ENCODE data around the gene FER1L5. TPM values are rescaled to one million over a fixed set of nuclear protein-coding genes. Genes with fewer than 3 reads are reported as not detected.

Gene FER1L5
- total and polyA plus RNA-seq, 2 of the 8 experiments (the other 6 are each of a cell fraction or from before 2014, with no cell fraction given) = 0.23 to 0.88 TPM

GRCh38 chr2:96733931-96734330 is 91.4 kb downstream of the FER1L5 start:
- Histone ChIP-seq H3K23me2 (ENCODE audit: low read depth, low read length) (no peaks in the 10 kb centered on the region), H4K91ac (replicated peaks; ENCODE audit: insufficient read length, low read length) (no peak overlapping the region), H3K18ac (ENCODE audit: extremely low read depth, low read length) (no peak overlapping the region), H2BK20ac (ENCODE audit: low read length) (no peak overlapping the region), H3K14ac (ENCODE audit: insufficient read length) (no peak overlapping the region), H3K23ac (ENCODE audit: insufficient read length) (no peak overlapping the region), H3K4me2 (ENCODE audit: insufficient read depth in 1 of 2, low read depth in 2 of 2, low read length in 2 of 2) (no peak overlapping the region), H3K36me3 (ENCODE audit: control insufficient read depth in 2 of 4, insufficient read depth in 4 of 4, low read length in 3 of 4) (peaks cover 11 to 64% (median 45%) of the 10 kb centered on the region in 4 experiments; a peak in 7 of 8 replicates), H3K27me3 (replicated peaks in 1 of 4; ENCODE audit: control insufficient read depth in 3 of 4, extremely low read depth in 1 of 4, insufficient read depth in 3 of 4, low read length in 3 of 4) (no peaks in the 10 kb centered on the region), H2BK120ac (replicated peaks; ENCODE audit: low read depth, low read length) (no peak overlapping the region), H3K9me3 (ENCODE audit: insufficient read depth in 2 of 2, low read depth in 1 of 2, low read length in 1 of 2) (no peaks in the 10 kb centered on the region), H4K5ac (ENCODE audit: insufficient read length, low read depth, low read length) (no peak overlapping the region), H3K79me2 (ENCODE audit: control insufficient read depth in 1 of 2, insufficient read depth in 2 of 2, low read length in 2 of 2) (peaks cover 0 to 13% of the 10 kb centered on the region in 2 experiments; a peak in 2 of 4 replicates), H3K4ac (replicated peaks; ENCODE audit: insufficient read length, low read depth, low read length) (no peak overlapping the region), H2AK5ac (ENCODE audit: low read depth, low read length) (no peak overlapping the region), H3K27ac (ENCODE audit: low read depth, low read length) (no peak overlapping the region), H2BK12ac (ENCODE audit: low read depth, low read length) (no peak overlapping the region), H4K20me1 (replicated peaks in 1 of 2; ENCODE audit: control insufficient read depth in 1 of 2, insufficient read depth in 2 of 2, low read length in 2 of 2) (peaks cover 0 to 3% of the 10 kb centered on the region in 2 experiments), H2AFZ (ENCODE audit: low read length) (no peak overlapping the region), H3K9ac (replicated peaks in 1 of 4; ENCODE audit: extremely low read depth in 1 of 4, low read depth in 3 of 4, low read length in 3 of 4) (no peak overlapping the region), H3K79me1 (ENCODE audit: low read depth, low read length) (peaks cover 3% of the 10 kb centered on the region), H3K56ac (replicated peaks; ENCODE audit: insufficient read length, low read depth, low read length) (no peak overlapping the region), H3K4me3 (ENCODE audit: extremely low read depth in 1 of 4, insufficient read depth in 2 of 4, low read depth in 3 of 4, low read length in 4 of 4) (no peak overlapping the region), H4K8ac (ENCODE audit: extremely low read depth, insufficient read depth, low read length) (no peak overlapping the region), H2BK15ac (ENCODE audit: low read length) (no peak overlapping the region), H2BK5ac (ENCODE audit: low read depth, low read length) (no peak overlapping the region), H3K4me1 (replicated peaks in 1 of 4; ENCODE audit: control insufficient read depth in 3 of 4, insufficient read depth in 4 of 4, low read length in 3 of 4) (peaks cover 0 to under 1% (median under 1%) of the 10 kb centered on the region in 4 experiments; a peak in 2 of 7 replicates)
- WGBS, 2 experiments (ENCODE audit: extremely low coverage in 1 of 2, insufficient coverage in 1 of 2, insufficient read length in 1 of 2, insufficient replicate concordance in 2 of 2, low coverage in 1 of 2, low lambda C conversion rate in 2 of 2, missing lambda C conversion rate in 1 of 2) = 89% methylated on average over 3 of the region's 3 CpGs; no CpG with 5 or more reads in 1 of the 2 experiments
- no peak for FAIRE-seq
- ChIA-PET POLR2A (ENCODE audit: partially characterized antibody) (interaction anchor here (0.7 to 1.2 kb wide), 2 partner anchors 10 to 27 kb away, joined by 3 read pairs; no protein-coding TSS in a partner anchor), CTCF (ENCODE audit: partially characterized antibody) (interaction anchor here (1.0 to 1.4 kb wide), 3 partner anchors 14 to 29 kb away, joined by 3 to 8 read pairs (median 4); partner anchors contain the start of gene CNNM4)
- no peak for DNase-seq (ENCODE audit: low read depth in 1 of 2, low spot score in 2 of 2)
- TF ChIP-seq ZNF274 (IDR thresholded peaks at IDR 0.05; ENCODE audit: borderline replicate concordance, extremely low read depth, low read length) = no peak
- no peak for TF ChIP-seq CTBP2 (IDR thresholded peaks at IDR 0.05; ENCODE audit: borderline replicate concordance, insufficient read depth, insufficient read length, low read length)
- TF ChIP-seq FOSL1 (IDR thresholded peaks at IDR 0.05; ENCODE audit: insufficient read depth, low read depth, low read length) = no peak
- TF ChIP-seq SP4 (IDR thresholded peaks at IDR 0.05; ENCODE audit: low read length) = no peak
- TF ChIP-seq MAX (IDR thresholded peaks at IDR 0.05) = no peak
- no peak for TF ChIP-seq RAD21 (IDR thresholded peaks at IDR 0.05 in 1 of 2, conservative IDR thresholded peaks at IDR 0.05 in 1 of 2; ENCODE audit: low read depth in 2 of 2, low read length in 2 of 2)
- no peak for TF ChIP-seq TAF7 (optimal IDR thresholded peaks at IDR 0.05; ENCODE audit: borderline replicate concordance, low read depth, low read length)
- TF ChIP-seq NANOG (IDR thresholded peaks at IDR 0.05; ENCODE audit: insufficient read depth, low read depth, low read length, poor library complexity, severe bottlenecking) = no peak
- TF ChIP-seq TAF1 (IDR thresholded peaks at IDR 0.05; ENCODE audit: low read depth, low read length) = no peak
- no peak for TF ChIP-seq CBX5 (IDR thresholded peaks at IDR 0.05; ENCODE audit: low read depth, low read length)
- TF ChIP-seq SIX5 (IDR thresholded peaks at IDR 0.05; ENCODE audit: low read depth, low read length) = no peak
- no peak for TF ChIP-seq CREB1 (IDR thresholded peaks at IDR 0.05)
- no peak for TF ChIP-seq SAP30 (IDR thresholded peaks at IDR 0.05; ENCODE audit: insufficient read depth, insufficient replicate concordance, low read length)
